Mesenchymal stem cell (in vitro differentiated cells and primary cell): ENCODE data around the gene YWHAH.

Source experiments
- DNase-seq: peaks from one replicate; pipeline ENCODE4 v3.0.0-alpha.2; 2013
- H2AFZ ChIP-seq: one replicate; pipeline ENCODE4 v1.6.1; 2013; ENCODE audit warnings: low read depth, mild to moderate bottlenecking, control low read depth, inconsistent platforms, low read length, moderate library complexity
- H2AK5ac ChIP-seq: 2 replicates; pipeline ENCODE4 v1.6.1; 2013; ENCODE audit warnings: low read length, moderate library complexity, mild to moderate bottlenecking, inconsistent platforms; ENCODE audit not compliant: severe bottlenecking
- H2BK120ac ChIP-seq: one replicate; pipeline ENCODE4 v1.6.1; 2013; ENCODE audit warnings: low read depth, mild to moderate bottlenecking, inconsistent platforms, low read length, moderate library complexity
- H2BK12ac ChIP-seq, 2 experiments: one replicate each; pipeline ENCODE4 v1.6.1; 2013; ENCODE audit warnings: inconsistent platforms in 2 of 2, low read length in 2 of 2, mild to moderate bottlenecking in 2 of 2, moderate library complexity in 2 of 2, control low read depth in 1 of 2
- H2BK15ac ChIP-seq: one replicate; pipeline ENCODE4 v1.6.1; 2013; ENCODE audit warnings: mild to moderate bottlenecking, low read depth, inconsistent platforms; ENCODE audit not compliant: poor library complexity, severe bottlenecking
- H2BK5ac ChIP-seq: 2 replicates; pipeline ENCODE4 v1.6.1; 2013; ENCODE audit warnings: low read depth, mild to moderate bottlenecking, low read length, control low read depth, inconsistent platforms; ENCODE audit not compliant: poor library complexity, severe bottlenecking
- H3K14ac ChIP-seq, 2 experiments: one replicate each; pipeline ENCODE4 v1.6.1; 2013; ENCODE audit warnings: inconsistent platforms in 2 of 2, low read length in 2 of 2, control low read depth in 1 of 2, mild to moderate bottlenecking in 1 of 2, moderate library complexity in 1 of 2
- H3K18ac ChIP-seq, 2 experiments: one replicate each; pipeline ENCODE4 v1.6.1; 2013; ENCODE audit warnings: inconsistent platforms in 2 of 2, low read length in 2 of 2, control low read depth in 1 of 2, low read depth in 1 of 2, mild to moderate bottlenecking in 1 of 2
- H3K23ac ChIP-seq, 2 experiments: one replicate each; pipeline ENCODE4 v1.6.1; 2013; ENCODE audit warnings: inconsistent platforms in 2 of 2, low read length in 2 of 2, mild to moderate bottlenecking in 2 of 2, moderate library complexity in 2 of 2, control low read depth in 1 of 2
- H3K27ac ChIP-seq: 2 replicates; pipeline ENCODE4 v1.5.1; 2013; ENCODE audit warnings: mild to moderate bottlenecking, moderate library complexity, low read length, control low read depth, inconsistent platforms; ENCODE audit not compliant: poor library complexity, severe bottlenecking
- H3K27me3 ChIP-seq, 2 experiments: 2 replicates each; pipeline versions ENCODE4 v1.6.1 to v1.7.0; 2013; ENCODE audit warnings: low read length in 2 of 2, mild to moderate bottlenecking in 2 of 2, moderate library complexity in 2 of 2, control low read depth in 1 of 2, inconsistent platforms in 1 of 2; ENCODE audit not compliant: control insufficient read depth in 1 of 2, insufficient read depth in 1 of 2
- H3K36me3 ChIP-seq, 2 experiments: 2 replicates each; pipeline versions ENCODE4 v1.6.1 to v1.7.0; 2013; ENCODE audit warnings: low read length in 2 of 2, control low read depth in 1 of 2, inconsistent platforms in 1 of 2, low read depth in 1 of 2, mild to moderate bottlenecking in 1 of 2; ENCODE audit not compliant: insufficient read depth in 2 of 2, control insufficient read depth in 1 of 2
- H3K4ac ChIP-seq, 2 experiments: one replicate each; pipeline ENCODE4 v1.6.1; 2013; ENCODE audit warnings: inconsistent platforms in 2 of 2, low read length in 2 of 2, mild to moderate bottlenecking in 2 of 2, moderate library complexity in 2 of 2, control low read depth in 1 of 2, low read depth in 1 of 2
- H3K4me1 ChIP-seq: 2 replicates; pipeline ENCODE4 v1.6.1; 2013; ENCODE audit warnings: low read depth, low read length, control low read depth; ENCODE audit not compliant: control insufficient read depth, insufficient read depth
- H3K4me2 ChIP-seq: 2 replicates; pipeline ENCODE4 v1.6.1; 2013; ENCODE audit warnings: low read length, mild to moderate bottlenecking, inconsistent platforms; ENCODE audit not compliant: poor library complexity, severe bottlenecking
- H3K4me3 ChIP-seq, 2 experiments: 2 replicates each; pipeline versions ENCODE4 v1.5.1 to v1.7.0; 2013; ENCODE audit warnings: low read length in 2 of 2, mild to moderate bottlenecking in 2 of 2, control low read depth in 1 of 2, low read depth in 1 of 2; ENCODE audit not compliant: insufficient read depth in 1 of 2
- H3K79me1 ChIP-seq: replicated peaks from 2 replicates; pipeline ENCODE4 v1.6.1; 2013; ENCODE audit warnings: mild to moderate bottlenecking, control low read depth, low read length, inconsistent platforms; ENCODE audit not compliant: poor library complexity, severe bottlenecking
- H3K9ac ChIP-seq: 2 replicates; pipeline ENCODE4 v1.7.0; 2013; ENCODE audit warnings: mild to moderate bottlenecking, low read length, moderate library complexity
- H3K9me3 ChIP-seq: 2 replicates; pipeline ENCODE4 v1.7.0; 2013; ENCODE audit warnings: mild to moderate bottlenecking, low read length; ENCODE audit not compliant: control insufficient read depth
- H4K8ac ChIP-seq: one replicate; pipeline ENCODE4 v1.6.1; 2013; ENCODE audit warnings: inconsistent platforms, mild to moderate bottlenecking, low read length, moderate library complexity
- H4K91ac ChIP-seq: one replicate; pipeline ENCODE4 v1.6.1; 2013; ENCODE audit warnings: mild to moderate bottlenecking, low read length, inconsistent platforms
- WGBS: methylation state at CpG from one replicate; pipeline ENCODE4 v1.1.7; 2013; ENCODE audit warnings: mixed read lengths; 5-methylcytosine and 5-hydroxymethylcytosine counted together

The YWHAH gene

DNA sequence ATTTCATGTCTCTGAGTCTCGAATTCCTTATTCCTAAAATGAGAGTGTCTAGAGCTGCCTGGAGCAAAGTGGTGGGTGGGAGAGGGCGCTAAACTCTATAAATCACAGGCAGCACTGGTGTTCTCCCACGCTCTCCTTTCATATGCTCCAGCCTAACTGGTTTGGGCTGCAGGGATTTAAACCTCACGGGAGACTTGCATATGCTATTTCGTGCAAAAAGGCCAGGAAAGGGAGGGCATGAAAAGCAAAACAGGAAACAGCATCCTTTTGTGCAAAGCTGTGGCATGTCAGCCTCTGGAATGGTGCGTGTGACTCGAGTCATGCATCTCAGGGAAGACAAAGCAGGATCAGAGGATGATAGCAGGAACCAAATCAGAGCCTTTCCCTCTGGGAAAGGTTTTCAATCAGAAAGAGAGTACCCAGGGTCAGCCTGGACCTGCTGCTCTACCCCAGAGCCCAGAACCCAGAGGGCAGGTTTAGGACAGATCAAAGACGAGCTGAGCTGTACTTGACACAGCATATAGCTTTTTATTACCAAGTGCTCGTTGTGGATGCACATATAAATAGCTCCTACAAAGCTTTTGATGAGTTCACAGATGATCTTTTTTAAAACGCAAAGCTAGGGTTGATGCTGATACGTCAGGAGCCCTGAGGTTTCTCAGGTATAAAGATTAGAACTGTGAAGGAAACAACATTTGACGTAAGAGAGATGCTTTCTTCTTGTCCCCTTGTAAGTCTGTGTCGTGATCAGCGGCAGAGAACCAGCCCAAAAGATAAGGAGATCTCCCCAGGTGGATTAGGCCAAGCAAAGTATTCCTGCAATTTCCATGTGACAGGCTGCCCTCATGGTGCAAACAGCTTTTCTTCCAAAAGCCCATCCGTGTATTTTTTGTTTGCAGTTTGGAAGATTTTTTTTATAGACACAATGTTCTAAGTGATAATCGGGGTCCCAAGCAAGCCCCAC is 46.2 kb upstream of the YWHAH start:
- Histone ChIP-seq H2AFZ (no peak overlapping the region), H3K27ac (no peak overlapping the region), H3K79me1 (no peaks in the 10 kb centered on the region), H3K27me3 (no peaks in the 10 kb centered on the region), H3K4me1 (no peaks in the 10 kb centered on the region), H2BK15ac (no peak overlapping the region), H4K8ac (peak overlapping the region; percentile 39), H3K9me3 (no peaks in the 10 kb centered on the region), H2BK5ac (no peak overlapping the region), H4K91ac (no peak overlapping the region), H3K4me3 (no peak overlapping the region), H2BK120ac (no peak overlapping the region), H3K14ac (no peak overlapping the region), H3K23ac (no peak overlapping the region), H3K4ac (no peak overlapping the region), H2AK5ac (no peak overlapping the region), H3K9ac (no peak overlapping the region), H2BK12ac (no peak overlapping the region), H3K36me3 (peaks cover 26 to 58% of the 10 kb centered on the region in 2 experiments), H3K18ac (peak overlapping the region in 1 of 2 experiments; percentile 4), H3K4me2 (no peak overlapping the region)
- 71% methylated on average over 16 of the region's 16 CpGs for WGBS
- DNase-seq: peak; percentile 39

DNA sequence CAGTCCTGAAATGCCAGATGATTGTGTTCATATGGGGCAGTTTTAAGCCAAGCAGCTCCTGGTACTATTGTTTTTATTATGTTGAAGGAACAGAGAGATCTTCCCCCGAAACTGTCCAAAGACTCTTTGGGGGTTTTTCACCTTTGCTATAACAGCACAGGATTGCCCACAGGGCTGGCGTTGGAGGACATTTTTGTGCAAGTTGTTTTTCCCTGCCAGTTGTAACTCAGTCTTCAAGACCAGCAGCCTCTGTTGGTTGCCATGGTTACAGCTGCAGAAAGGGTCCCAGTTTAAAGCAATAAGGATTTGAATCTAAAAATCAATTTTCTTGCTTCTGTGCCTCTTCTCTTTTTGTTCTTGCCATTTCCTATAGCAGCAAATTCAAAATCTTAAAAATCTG is 45.4 kb upstream of the YWHAH start:
- Histone ChIP-seq H3K9ac (no peak overlapping the region), H4K8ac (no peak overlapping the region), H3K36me3 (peaks cover 25 to 57% of the 10 kb centered on the region in 2 experiments), H2BK15ac (no peak overlapping the region), H3K4ac (no peak overlapping the region), H2AFZ (no peak overlapping the region), H4K91ac (no peak overlapping the region), H2BK12ac (no peak overlapping the region), H2AK5ac (no peak overlapping the region), H3K9me3 (no peaks in the 10 kb centered on the region), H2BK120ac (no peak overlapping the region), H3K14ac (no peak overlapping the region), H3K79me1 (no peaks in the 10 kb centered on the region), H3K23ac (no peak overlapping the region), H3K27ac (no peak overlapping the region), H3K27me3 (no peaks in the 10 kb centered on the region), H3K4me3 (no peak overlapping the region), H3K4me1 (no peaks in the 10 kb centered on the region), H3K18ac (peak overlapping the region in 1 of 2 experiments; percentile 4), H3K4me2 (no peak overlapping the region), H2BK5ac (no peak overlapping the region)
- 92% methylated on average over 2 of the region's 2 CpGs for WGBS
- DNase-seq: no peak

DNA sequence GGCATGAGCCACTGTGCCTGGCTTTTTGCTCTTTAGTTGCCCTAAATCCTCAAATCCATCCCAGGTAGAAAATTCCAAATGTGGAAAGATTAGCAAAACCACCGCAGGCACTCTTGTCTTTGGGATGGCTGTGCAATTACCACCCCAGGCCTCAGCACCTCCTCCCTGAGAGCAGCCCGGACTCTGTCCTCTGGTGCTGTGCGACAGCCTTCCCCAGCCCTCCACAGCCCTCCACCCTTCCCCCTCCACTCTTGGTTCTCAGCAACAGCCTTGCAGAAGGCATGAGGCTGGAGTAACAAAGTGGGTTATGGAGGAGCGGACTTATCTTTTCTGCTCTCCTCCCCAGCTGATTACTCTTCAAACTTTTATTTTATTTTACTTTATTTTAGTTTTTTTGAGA is 44.7 kb upstream of the YWHAH start:
- Histone ChIP-seq H2BK120ac (no peak overlapping the region), H3K4me2 (no peak overlapping the region)

DNA sequence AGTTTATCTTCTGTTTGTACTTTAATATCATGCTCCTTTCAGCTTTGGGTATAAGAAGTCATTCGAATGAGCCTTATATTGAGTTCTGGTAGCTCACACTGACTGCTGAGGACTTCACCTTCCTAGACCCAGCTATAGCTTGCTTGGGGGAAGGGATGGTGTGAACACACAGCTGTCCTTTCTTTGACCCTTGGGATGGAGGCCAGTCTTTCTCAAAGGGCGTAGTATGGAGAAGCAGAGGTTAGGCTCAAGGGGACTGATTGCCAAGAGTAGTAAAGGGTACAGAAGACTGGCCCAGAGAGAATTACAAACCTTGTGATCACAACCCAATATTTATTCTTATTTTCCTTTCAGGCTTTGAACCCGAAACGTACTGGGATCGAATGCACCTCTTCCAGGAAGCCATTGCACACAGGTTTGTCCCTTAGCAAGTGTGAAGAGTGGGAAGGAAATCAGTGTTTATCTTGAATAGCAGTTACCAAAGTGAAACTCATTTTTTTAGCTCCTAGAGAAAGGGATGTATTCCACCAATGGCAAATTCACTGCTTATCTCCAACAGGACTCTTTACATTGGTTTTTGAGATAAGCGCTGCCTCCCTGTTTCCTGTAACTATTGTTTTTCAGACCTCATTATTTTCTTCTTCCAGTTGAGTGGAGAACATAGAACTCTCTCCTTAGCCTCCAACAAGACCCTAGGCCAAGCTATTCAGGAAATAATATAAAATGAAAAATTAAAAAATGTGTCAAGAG is 42.8 kb upstream of the YWHAH start:
- no peak for DNase-seq
- no peak overlapping the region for H2BK12ac ChIP-seq
- H3K27ac ChIP-seq: no peak overlapping the region
- H4K8ac ChIP-seq: no peak overlapping the region
- no peak overlapping the region for H2BK5ac ChIP-seq
- 90% methylated on average over 6 of the region's 6 CpGs for WGBS
- no peak overlapping the region for H3K4me2 ChIP-seq
- H2AK5ac ChIP-seq: no peak overlapping the region
- no peak overlapping the region for H2BK120ac ChIP-seq
- H3K23ac ChIP-seq: no peak overlapping the region
- no peaks in the 10 kb centered on the region for H3K9me3 ChIP-seq
- no peak overlapping the region for H2AFZ ChIP-seq
- no peak overlapping the region for H3K14ac ChIP-seq
- no peaks in the 10 kb centered on the region for H3K4me1 ChIP-seq
- H3K79me1 ChIP-seq: no peaks in the 10 kb centered on the region
- H3K9ac ChIP-seq: no peak overlapping the region
- H4K91ac ChIP-seq: no peak overlapping the region
- no peak overlapping the region for H3K4me3 ChIP-seq
- H2BK15ac ChIP-seq: no peak overlapping the region
- no peaks in the 10 kb centered on the region for H3K27me3 ChIP-seq
- H3K18ac ChIP-seq: no peak overlapping the region
- no peak overlapping the region for H3K4ac ChIP-seq
- peaks cover 42 to 63% of the 10 kb centered on the region in 2 experiments for H3K36me3 ChIP-seq

More for the DNA sequence above, 44.7 kb upstream of the YWHAH start:
- Histone ChIP-seq H3K4me3 (no peak overlapping the region), H3K23ac (no peak overlapping the region), H3K27ac (no peak overlapping the region), H3K27me3 (no peaks in the 10 kb centered on the region), H3K4ac (no peak overlapping the region), H3K9me3 (no peaks in the 10 kb centered on the region), H3K18ac (no peak overlapping the region), H3K4me1 (no peaks in the 10 kb centered on the region), H3K36me3 (peaks cover 30 to 60% of the 10 kb centered on the region in 2 experiments), H3K14ac (no peak overlapping the region), H4K91ac (no peak overlapping the region), H2BK12ac (no peak overlapping the region), H2AFZ (no peak overlapping the region), H3K79me1 (no peaks in the 10 kb centered on the region), H3K9ac (no peak overlapping the region), H2AK5ac (no peak overlapping the region), H2BK5ac (no peak overlapping the region), H4K8ac (no peak overlapping the region), H2BK15ac (no peak overlapping the region)
- 100% methylated on average over 1 of the region's 4 CpGs for WGBS
- DNase-seq: no peak
